NCI-H510A treated with DMSO at 0.1 percent for 48 hours (cell line): Measurements from ENCODE around the gene MT1F.

Experiments
- DNase-seq: peaks from one replicate; lab custom pipeline; 2025; lab: John Stamatoyannopoulos, UW

Gene MT1F

DNA sequence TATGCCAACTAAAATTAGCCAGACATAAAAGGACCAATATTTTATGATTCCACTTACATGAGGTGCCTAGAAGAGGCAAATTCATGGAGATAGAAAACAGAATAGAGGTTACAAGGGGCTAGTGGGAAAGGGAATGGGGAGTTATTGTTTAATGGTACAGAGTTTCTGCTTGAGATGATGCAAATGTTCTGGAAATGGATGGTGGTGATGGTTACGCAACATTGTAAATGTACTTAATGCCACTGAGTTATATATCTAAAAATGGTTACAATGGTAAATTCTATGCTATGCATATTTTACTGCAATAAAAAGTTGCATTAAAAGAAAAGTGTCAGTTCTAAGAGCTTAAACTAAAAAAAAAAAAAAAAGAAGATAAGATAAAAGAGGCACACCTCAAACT is 42.4 kb downstream of the MT1F start:
- DNase-seq, result no peak

DNA sequence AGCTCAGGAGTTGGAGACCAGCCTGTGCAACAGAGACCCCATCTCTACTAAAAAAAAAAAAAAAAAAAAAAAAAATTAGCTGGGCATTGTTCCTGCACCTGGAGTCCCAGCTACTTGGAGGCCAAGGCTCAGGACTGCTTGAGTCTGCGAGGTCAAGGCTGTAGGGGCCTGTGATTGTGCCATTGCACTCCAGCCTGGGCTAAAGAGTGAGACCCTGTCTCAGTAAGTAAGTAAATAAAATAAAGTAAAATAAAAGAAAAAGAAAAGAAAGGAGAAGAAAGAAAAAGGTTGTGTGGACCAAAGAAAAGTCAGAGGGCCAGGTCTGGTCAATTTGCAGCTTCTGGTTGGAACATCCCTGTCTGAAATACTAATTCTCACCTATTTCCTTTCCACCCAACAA is 42.9 kb downstream of the MT1F start:
- no peak for DNase-seq

DNA sequence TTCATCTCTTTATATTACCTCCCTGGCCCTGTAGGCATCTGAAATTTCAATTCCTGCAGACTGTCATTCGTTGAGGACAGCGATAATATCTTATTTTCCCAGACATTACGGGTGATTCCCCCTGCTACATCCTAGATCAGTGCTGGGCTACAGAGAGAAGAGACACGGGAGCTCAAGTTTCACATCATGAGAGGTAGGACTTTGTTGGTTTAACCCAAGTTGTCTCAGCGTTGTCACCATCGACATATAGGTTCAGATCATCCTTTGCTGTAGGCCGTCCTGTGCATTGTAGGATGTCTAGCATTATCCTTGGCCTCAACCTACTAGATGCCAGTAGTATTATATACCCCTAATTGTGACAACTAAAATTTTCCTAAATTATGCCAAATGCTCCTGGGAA is 43.8 kb downstream of the MT1F start:
- DNase-seq, result peak; percentile 54

DNA sequence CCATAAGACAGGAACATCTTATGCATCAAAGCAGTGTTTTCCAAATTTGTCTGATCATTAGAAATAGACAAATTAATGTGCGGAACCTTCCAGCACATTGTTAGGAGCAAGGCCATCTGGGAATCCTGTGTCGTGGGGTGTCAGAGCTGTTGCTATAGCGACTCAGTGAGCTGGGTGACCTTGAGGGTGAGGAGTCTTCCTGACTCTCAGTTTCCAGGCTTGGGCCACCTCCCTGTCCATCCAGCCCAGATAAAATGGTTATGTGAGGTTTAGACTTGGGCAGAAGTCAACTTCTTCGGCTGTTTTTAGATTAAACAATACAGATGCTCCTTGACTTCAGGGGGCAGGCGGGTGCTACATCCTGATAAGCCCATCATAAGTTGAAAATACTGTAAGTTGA is 45.1 kb downstream of the MT1F start:
- no peak for DNase-seq
